GM18508 (cell line): Measurements from ENCODE around the gene BATF3.
"Not testable (repeated sequence)": the region's sequence is repeated elsewhere in the genome, so short reads cannot be mapped to it uniquely, and the experiment has no call there.

Experiments used
- ATAC-seq: cut with Tn5 transposase; IDR thresholded peaks from one replicate; pipeline ENCODE4 v1.9.1; 2021; ENCODE audit warnings: moderate number of reproducible peaks; ENCODE audit not compliant: insufficient read depth, unreplicated experiment

Gene BATF3

GRCh38 chr1:212666116-212666775, 33.4 kb downstream of the BATF3 start:
- no peak for ATAC-seq

GRCh38 chr1:212665241-212666115, 34.2 kb downstream of the BATF3 start:
- no peak for ATAC-seq

DNA sequence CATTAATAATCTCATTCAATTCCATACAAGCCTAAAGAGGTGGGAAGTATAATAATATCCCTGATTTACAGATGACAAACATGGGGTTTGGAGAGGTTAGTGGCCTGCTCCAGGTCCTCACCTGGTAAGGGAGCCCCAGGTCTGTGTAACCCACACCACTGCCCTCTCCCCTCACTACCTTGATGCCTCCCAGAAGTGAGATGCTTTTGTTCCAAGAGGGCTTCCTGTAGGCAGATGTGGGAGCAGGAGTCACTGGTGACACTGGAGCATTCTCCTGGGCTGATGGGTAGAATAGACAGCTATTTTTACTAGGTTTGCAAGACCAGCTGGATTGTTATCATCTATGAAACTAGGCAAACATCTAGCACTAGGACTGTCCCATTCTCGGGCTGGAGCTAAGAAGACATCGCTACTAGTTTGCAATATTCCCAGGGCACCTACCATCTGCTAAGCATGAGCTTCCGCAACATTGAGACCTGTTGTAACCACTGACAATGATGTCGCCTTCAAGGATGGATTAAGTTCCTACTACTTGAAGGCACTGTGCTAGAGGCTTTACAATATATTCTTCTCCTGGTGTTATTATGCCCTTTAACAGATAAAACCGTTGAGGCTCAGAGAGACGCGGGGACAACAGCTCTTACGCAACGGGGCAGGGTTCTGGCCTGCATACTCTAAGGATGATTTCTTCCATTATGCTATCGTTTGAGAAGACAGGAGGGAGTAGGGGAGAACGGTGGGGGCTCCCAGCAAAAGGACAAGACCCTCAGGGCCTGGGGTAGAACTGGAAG, 35.0 kb downstream of the BATF3 start:
- ATAC-seq, result no peak

DNA sequence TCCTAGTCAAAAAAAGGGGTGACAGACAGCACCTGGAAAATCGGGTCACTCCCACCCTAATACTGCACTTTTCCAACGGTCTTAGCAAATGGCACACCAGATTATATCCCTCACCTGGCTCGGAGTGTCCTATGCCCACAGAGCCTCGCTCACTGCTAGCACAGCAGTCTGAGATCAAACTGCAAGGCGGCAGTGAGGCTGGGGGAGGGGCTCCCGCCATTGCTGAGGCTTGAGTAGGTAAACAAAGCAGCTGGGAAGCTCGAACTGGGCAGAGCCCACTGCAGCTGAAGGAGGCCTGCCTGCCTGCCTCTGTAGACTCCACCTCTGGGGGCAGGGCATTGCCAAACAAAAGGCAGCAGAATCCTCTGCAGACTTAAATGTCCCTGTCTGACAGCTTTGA, 41.4 kb downstream of the BATF3 start:
- ATAC-seq, result not testable (repeated sequence)

- ATAC-seq, result no peak
These were observed 42.9 kb downstream of the BATF3 start for GRCh38 chr1:212656730-212657129.

GRCh38 chr1:212655668-212656440, 43.8 kb downstream of the BATF3 start:
- no peak for ATAC-seq

DNA sequence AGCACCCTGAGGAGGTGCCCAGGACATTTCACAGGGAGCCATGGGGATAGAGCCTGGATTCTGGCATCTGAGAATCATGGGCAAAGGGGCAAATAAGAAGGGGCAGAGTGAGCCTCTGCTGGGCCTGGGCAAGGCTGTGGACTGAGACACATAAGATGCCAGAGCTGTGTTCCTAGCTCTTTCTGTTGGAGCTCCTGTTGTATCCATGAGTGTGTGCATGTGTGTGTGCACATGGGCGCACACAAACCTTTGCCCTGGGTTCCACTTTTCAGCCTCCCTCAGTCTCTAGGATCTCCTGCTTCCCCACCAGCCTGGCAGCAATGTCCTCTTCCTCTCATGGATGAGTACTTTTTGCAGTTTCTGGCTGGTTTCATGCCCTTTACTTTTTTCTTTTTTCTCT, 47.0 kb downstream of the BATF3 start:
- no peak for ATAC-seq

DNA sequence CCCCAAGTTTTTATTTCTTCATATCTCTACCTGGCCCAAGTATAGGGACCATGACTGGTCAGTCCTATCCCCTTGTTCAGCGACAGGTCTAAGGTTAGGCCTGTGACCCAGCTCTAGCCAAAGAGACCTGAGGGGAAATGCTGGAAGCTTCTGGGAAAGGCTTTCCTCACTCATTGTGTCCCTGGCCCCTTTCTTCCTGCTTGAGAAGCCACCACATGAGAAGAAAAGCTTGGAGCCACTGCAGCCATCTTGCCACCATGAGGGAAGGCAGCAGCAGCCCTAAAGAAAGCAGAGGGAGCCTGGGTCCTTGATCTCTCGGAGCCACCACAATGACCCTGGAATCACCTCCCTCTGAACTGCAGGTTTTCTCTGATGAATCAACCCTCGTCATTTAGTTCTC, 47.7 kb downstream of the BATF3 start:
- no peak for ATAC-seq

- no peak for ATAC-seq
These were observed 48.1 kb downstream of the BATF3 start for GRCh38 chr1:212651521-212651920.

DNA sequence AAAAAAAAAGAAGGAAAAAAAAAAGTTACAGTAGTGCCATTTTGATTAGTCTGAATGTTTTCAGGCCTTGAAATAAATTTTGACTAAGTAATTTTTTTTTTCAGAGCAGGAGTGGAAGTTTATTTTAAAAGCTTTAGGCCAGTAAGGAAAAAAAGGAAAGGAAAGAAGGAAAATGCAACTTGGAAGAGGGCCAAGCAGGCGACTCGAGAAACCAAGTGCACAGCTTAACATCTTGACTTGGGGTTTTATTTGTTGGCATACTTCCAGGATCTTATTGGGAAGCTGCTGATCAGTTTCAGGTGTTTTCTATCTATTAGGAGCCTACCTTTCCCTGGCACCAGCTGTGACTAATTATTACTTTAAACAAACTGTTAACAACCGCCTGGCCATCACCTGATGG, 49.4 kb downstream of the BATF3 start:
- no peak for ATAC-seq

GRCh38 chr1:212649020-212649419, 50.6 kb downstream of the BATF3 start:
- ATAC-seq, result no peak

DNA sequence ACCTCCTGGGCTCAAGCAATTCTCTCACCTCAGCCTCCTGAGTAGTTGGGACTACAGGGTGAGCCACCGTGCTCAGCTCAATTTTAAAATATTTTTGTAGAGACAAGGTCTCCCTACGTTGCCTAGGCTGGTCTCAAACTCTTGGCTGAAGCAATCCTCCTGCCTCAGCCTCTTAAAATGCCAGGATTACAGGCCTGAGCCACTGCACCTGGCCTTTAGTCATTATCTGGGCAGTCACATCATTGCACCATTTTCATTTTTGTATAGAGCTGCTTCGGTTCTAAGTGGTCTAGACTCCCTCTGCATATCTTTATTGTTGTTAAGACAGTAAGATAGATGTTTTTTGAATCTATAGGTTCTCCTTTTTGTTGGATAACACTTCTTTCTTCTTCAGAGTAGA, 51.2 kb downstream of the BATF3 start:
- no peak for ATAC-seq

DNA sequence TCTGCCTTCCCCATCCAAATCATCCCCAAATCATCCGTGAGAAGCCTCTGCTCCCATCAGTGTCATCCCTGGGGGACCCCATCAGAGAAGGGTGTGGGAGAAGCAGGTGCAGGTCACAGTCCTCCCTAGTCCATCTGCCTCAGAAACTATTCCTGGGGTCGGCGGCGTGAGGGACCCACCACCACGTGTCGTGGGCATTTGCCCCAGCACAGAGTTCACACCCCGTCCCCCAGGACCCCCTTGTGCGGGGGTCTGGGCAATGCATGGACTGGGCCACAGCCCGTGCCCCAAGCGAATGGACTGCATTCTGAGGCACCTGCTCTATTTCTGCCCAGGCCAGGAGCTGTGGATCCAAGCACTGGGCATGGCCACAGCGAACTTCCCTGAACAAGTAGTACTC, 52.6 kb downstream of the BATF3 start:
- no peak for ATAC-seq

- no peak for ATAC-seq
These were observed 53.1 kb downstream of the BATF3 start for GRCh38 chr1:212646588-212646987.

- no peak for ATAC-seq
These were observed 53.8 kb downstream of the BATF3 start for GRCh38 chr1:212645546-212646543.

GRCh38 chr1:212644866-212645545, 54.6 kb downstream of the BATF3 start:
- no peak for ATAC-seq

DNA sequence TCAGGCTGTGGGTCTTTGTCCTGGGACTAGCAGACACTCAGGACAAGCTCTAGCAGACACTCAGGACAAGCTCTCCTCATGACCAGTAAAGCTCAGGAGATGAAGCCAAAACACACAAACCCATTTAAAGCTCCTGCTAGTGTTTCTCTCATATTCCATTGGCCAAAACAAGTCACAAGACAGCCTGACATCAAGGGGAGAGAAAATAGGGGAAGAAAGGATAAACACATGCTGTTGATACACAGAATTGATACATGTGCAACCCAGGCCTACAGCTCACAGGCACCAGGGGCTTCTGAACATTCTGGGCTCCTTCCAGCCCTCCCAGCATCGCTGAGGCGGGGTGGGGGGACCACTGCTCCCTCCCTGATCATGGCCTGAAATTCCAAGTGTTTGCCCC, 55.8 kb downstream of the BATF3 start:
- no peak for ATAC-seq

GRCh38 chr1:212641956-212642355, 57.7 kb downstream of the BATF3 start:
- no peak for ATAC-seq
